GM23248 (cell line): Measurements from ENCODE around the gene TMEM174.

Experiments used
- EZH2 ChIP-seq: fragments of 200-600 bp; sonication (generic); IDR thresholded peaks from 2 replicates; pipeline ENCODE4 v1.6.1; 2018; ENCODE audit warnings: antibody characterized with exemption, mild to moderate bottlenecking; ENCODE audit not compliant: insufficient read depth, poor library complexity, severe bottlenecking
- EZH2phosphoT487 ChIP-seq: fragments of 200-600 bp; sonication (generic); IDR thresholded peaks from 2 replicates; pipeline ENCODE4 v1.6.1; 2018; ENCODE audit warnings: antibody characterized with exemption, moderate library complexity, mild to moderate bottlenecking, low read depth; ENCODE audit not compliant: insufficient read depth

DNA sequence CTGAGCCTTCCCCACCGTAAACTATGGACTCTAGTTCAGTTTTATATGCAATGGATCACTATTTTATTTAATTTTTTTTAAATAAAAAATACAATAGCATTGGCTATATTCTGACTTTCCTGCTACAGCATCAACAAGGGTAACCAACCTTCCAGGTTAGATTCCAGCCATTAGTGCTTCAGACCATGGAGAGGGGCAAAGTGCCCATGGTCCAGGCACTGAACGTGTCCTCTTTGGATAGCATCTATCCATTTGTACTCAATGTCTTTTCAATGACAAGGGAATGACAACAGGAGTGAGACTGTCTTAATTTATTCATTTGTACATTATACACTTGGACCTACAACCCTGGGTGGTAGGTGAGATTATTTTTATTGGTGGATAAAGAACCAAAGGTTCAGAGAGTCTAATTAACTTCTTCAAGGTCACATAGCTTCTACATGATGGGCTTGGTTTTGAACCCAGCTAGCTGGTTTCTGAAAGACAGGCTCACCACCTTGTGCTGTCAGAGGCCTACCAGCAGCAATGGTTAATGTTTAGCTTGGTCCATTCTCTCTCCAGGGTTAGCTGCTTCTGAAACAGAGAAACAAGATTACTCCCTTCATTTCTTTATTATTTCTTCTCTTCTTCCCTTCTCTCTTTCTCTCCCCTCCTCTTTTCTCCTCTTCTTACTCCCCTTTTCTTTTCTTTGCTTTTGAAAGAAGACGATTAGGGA lies 41.1 kb upstream of the TMEM174 start:
- TF ChIP-seq EZH2: no peak
- no peak for TF ChIP-seq EZH2phosphoT487
